Omental fat pad (tissue), 4 donors: Measurements from ENCODE around the gene RPL13A. TPM values are rescaled to one million over a fixed set of nuclear protein-coding genes. Genes with fewer than 3 reads are reported as not detected.
"Not testable (repeated sequence)": the region's sequence is repeated elsewhere in the genome, so short reads cannot be mapped to it uniquely, and the experiment has no call there.

Experiments
- ATAC-seq: fragments of 150-250 bp; one replicate; pipeline ENCODE4 v1.9.1; 2016; ENCODE audit warnings: mild to moderate bottlenecking, moderate library complexity; ENCODE audit not compliant: low FRiP score
- DNase-seq: peaks from one replicate; pipeline ENCODE4 v3.0.0-alpha.2; 2019; ENCODE audit warnings: low spot score
- total RNA-seq, 4 donors: library from RNA; depleted of rRNA; stranded (reverse); fragments of >200 nt; gene quantifications; one replicate each; pipeline ENCODE4 v1.1.0, GENCODE V29; 2016
- TF ChIP-seq, protein P1 (sequence below), 3 donors: fragments of 450-650 bp; IDR thresholded peaks; one replicate each; pipeline ENCODE4 v1.5.1; 2016 to 2017; ENCODE audit warnings: antibody characterized with exemption in 3 of 3, mild to moderate bottlenecking in 3 of 3, moderate library complexity in 2 of 3

RPL13A gene
- total RNA-seq, 4 donors from 2014 or later: 2,551 to 3,862 (median 3,160) TPM

DNA sequence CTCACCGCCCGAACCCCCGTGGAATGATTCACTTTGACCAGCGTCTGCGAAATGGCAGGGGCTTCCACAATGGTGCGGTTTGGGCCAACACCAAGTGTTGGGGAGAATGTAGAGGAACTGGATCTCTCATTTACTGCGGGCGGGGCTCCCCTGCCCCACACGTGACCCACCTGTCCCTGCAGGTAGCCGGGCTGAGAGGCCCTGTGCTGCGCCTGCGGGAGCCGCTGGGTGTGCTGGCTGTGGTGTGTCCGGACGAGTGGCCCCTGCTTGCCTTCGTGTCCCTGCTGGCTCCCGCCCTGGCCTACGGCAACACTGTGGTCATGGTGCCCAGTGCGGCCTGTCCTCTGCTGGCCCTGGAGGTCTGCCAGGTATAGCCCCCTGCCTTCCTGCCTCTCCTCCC, 19.2 kb upstream of the RPL13A start:
- TF ChIP-seq, protein P1, sequence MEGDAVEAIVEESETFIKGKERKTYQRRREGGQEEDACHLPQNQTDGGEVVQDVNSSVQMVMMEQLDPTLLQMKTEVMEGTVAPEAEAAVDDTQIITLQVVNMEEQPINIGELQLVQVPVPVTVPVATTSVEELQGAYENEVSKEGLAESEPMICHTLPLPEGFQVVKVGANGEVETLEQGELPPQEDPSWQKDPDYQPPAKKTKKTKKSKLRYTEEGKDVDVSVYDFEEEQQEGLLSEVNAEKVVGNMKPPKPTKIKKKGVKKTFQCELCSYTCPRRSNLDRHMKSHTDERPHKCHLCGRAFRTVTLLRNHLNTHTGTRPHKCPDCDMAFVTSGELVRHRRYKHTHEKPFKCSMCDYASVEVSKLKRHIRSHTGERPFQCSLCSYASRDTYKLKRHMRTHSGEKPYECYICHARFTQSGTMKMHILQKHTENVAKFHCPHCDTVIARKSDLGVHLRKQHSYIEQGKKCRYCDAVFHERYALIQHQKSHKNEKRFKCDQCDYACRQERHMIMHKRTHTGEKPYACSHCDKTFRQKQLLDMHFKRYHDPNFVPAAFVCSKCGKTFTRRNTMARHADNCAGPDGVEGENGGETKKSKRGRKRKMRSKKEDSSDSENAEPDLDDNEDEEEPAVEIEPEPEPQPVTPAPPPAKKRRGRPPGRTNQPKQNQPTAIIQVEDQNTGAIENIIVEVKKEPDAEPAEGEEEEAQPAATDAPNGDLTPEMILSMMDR (IDR thresholded peaks at IDR 0.05): no peak
- ATAC-seq (no peak), DNase-seq (no peak)

DNA sequence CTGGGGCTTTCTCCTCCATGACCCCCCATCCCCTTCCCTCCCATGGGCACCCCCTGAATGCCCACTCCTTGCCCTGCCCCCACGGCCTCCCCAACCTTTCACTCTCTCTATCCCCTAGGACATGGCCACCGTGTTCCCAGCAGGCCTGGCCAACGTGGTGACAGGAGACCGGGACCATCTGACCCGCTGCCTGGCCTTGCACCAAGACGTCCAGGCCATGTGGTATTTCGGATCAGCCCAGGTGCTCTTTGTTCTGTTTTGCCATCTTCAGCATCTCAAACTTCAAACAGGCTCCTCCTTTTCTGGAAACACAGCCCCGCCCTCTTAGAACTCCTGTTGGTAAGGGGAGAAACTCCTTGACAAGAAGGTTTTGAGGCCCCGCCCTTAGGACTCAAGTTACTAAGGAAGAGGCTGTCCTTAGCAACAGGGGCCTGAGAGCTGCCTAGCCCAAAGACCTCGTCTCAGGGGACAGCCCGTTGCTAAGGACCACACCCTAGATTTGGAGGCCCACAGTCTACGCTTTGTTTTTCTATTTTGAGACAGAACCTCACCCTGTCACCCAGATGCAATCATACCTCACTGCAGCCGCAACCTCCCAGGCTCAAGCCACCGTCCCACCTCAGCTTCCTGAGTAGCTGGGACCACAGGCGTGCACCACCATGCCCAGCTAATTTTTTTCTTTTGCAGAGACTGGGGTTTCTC, 18.5 kb upstream of the RPL13A start:
- ATAC-seq: peak; percentile 25

DNA sequence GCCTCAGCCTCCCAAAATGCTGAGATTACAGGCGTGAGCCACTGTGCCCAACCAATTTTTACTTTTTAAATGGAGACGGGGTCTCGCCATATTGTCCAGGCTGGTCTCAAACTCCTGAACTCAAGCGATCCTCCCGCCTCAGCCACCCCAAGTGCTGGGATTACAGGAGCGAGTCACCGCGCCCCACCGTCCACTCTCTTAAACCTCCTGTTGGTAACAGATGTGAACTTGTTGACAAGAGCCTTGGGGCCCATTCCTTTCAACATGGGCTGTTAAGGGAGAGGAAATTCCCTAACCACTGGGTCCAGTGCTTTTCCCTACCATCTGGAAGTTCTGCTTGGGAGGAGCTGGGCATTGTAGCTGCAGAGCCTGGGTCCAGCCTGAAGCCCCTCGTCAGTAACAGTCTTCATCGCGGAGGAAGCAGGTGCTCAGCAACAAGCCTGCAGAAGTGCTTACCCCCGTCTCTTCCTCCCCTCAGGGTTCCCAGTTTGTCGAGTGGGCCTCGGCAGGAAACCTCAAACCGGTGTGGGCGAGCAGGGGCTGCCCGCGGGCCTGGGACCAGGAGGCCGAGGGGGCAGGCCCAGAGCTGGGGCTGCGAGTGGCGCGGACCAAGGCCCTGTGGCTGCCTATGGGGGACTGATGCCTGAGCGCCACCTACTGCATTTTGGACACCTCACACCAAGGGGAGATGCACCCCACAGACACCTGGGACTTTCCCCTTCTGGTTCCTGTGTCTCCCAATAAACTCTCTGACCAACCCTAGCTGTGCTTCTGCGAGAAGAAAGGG, 17.4 kb upstream of the RPL13A start:
- no peak for ATAC-seq
- TF ChIP-seq, protein P1 (IDR thresholded peaks at IDR 0.05): no peak
- no peak for DNase-seq

More for the DNA sequence above, 18.5 kb upstream of the RPL13A start:
- TF ChIP-seq, protein P1 (IDR thresholded peaks at IDR 0.05): no peak
- DNase-seq: no peak

DNA sequence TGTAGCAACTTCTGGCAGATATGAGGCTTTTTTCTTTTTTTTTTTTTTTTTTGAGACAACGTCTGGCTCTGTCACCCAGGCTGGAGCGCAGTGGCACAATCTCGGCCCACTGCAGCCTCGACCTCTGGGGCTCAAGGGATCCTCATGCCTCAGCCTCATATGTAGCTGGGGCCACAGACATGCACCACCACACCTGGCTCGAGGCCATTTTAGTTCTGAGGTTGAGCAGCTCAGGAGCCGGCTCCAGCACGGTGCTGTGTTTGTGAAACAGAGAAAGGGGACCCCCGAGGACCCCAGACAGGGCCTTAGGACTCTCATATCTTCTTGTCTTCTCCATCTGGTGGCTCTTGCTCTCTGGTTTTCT, 16.8 kb upstream of the RPL13A start:
- TF ChIP-seq, protein P1 (IDR thresholded peaks at IDR 0.05): no peak
- ATAC-seq (no peak), DNase-seq (no peak)

DNA sequence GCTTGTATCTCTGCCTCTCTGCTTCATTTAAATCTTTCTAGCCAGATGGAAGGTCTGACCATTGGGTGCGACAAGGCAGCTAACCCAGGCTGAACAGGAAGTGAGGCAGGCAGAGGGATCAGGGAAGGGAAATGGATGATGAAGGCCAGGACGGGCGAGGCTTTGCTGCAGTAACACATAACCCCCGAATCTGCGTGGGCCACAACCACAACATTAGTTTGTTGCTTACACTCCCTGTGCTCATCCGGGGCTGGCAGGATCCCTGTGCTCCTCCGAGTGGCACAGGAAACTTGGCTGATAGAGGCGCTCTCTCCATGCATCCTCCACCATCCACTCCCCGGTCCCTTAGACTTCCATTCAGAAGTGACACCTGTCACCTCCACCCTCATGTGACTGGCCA, 14.5 kb upstream of the RPL13A start:
- TF ChIP-seq, protein P1 (IDR thresholded peaks at IDR 0.05): no peak
- DNase-seq (no peak), ATAC-seq (no peak)

DNA sequence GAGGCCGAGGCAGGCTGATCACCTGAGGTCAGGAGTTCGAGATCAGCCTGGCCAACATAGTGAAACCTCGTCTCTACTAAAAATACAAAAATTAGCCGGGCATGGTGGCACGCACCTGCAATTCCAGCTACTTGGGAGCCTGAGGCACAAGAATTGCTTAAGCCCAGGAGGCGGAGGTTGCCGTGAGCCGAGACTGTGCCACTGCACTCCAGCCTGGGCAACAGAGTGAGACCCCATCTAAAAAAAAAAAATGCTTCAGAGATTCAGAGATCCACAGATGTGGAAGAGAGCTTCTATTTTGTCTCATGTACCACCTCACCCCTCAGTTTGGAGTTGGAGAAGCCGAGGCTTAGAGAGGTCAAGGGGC, 13.9 kb upstream of the RPL13A start:
- not testable (repeated sequence) for DNase-seq, ATAC-seq

DNA sequence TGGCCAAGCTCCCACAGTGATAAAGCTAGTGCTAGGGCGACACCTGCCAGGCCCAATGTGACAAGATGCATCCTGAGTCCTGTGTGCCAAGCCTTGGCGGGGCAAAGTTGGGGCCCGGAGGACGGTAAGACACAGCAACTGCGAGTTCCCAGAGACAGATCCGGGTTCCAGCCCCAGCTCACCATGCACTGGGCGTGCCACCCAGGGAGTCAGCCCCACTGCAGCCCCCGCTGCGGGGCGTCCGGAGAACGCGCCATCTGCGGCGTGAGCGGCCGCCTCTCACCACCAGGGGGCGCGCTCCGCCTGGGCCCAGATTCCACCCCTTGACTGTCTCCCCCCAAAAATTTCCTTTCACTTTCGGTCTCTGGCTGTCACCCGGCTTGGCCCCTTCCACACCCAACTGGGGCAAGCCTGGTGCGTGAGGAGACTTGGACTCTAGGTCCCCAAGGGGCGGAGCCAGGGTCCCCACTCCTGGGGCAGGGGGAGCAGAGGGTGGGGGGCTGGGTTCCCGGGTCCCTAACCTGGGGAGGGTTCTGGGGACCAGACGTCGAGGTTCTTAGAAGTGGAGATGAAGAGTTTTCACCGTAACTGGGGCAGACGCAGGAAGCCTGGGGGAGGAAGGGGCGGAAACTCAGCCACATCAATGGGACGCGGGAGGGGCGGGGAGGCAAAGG, 13.4 kb upstream of the RPL13A start, which contains the start of gene FLT3LG:
FLT3LG (plus strand) TSS at position 348 of the 674 bp plus-strand sequence. CDS start 425 bp downstream, outside the sequence.
- TF ChIP-seq, protein P1 (IDR thresholded peaks at IDR 0.05): peak in 2 of 3 donors; percentile 89 to 97
- DNase-seq: peak; percentile 55
- peak; percentile 84 for ATAC-seq
